GM23338 (cell line): ENCODE measurements around the gene CD8A.

ENCODE experiments used
- CREB1 ChIP-seq: fragments of 250-450 bp; sonication (Bioruptor Pico); IDR thresholded peaks from 2 replicates; pipeline ENCODE4 v1.5.0; 2020; ENCODE audit warnings: low read depth, mild to moderate bottlenecking, moderate library complexity
- EZH2phosphoT487 ChIP-seq: fragments of 200-600 bp; sonication (generic); IDR thresholded peaks from one replicate; pipeline ENCODE4 v1.8.1; 2018; ENCODE audit warnings: antibody characterized with exemption; ENCODE audit not compliant: unreplicated experiment
- POLR2AphosphoS5 ChIP-seq: IDR thresholded peaks from 2 replicates; pipeline ENCODE4 v1.6.1; 2016; ENCODE audit warnings: antibody characterized with exemption, low read depth
- STAT1 ChIP-seq: IDR thresholded peaks from one replicate; pipeline ENCODE4 v1.6.1; 2016; ENCODE audit warnings: antibody characterized with exemption; ENCODE audit not compliant: unreplicated experiment
- TF ChIP-seq, protein P1 (sequence below), 2 experiments: fragments of 200-600 bp in 1 of 2; sonication (generic) in 1 of 2; conservative IDR thresholded peaks; 2 replicates each; pipeline versions ENCODE4 v1.5.1 to v1.6.1; 2016 to 2017; ENCODE audit warnings: antibody characterized with exemption in 2 of 2, low read depth in 2 of 2, mild to moderate bottlenecking in 2 of 2, moderate library complexity in 1 of 2
- TF ChIP-seq, protein P2 (sequence below): IDR thresholded peaks from 2 replicates; pipeline ENCODE4 v1.6.1; 2016; ENCODE audit warnings: antibody characterized with exemption

DNA sequence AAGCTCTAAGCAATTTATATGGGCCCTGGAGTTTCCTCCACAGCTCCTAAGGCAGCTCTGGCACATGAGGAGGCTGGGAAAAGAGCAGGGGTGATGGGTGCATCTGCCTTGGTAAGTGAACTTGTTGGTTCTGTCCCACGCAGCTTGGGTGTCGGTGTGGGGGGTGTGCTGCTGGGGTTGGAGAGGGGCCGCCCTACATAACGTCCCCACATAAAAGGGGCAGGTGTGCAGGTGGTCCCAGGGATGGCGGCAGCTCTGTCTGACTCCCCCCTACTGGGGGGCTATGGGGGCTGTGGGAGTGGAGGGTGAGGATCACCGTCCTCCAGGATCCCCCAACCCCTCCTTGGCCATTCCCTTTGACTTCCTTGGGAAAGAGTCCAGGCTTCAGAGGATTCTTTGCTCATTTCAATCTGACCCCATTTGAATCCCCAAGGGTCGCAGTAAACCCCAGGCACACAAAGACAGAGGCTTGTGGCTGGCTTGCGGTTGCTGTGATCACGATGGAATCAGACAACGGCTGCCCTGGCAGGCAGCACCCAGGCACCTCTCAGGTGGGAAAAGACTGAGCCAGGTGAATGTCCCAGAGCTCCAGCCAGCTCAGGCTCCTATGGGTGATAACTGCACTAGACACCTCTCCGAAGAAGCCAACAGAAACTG lies 34.5 kb upstream of the CD8A start:
- TF ChIP-seq POLR2AphosphoS5 (no peak), CREB1 (CRISPR knock-in tag) (no peak), STAT1 (no peak), EZH2phosphoT487 (no peak)
- TF ChIP-seq, protein P1, sequence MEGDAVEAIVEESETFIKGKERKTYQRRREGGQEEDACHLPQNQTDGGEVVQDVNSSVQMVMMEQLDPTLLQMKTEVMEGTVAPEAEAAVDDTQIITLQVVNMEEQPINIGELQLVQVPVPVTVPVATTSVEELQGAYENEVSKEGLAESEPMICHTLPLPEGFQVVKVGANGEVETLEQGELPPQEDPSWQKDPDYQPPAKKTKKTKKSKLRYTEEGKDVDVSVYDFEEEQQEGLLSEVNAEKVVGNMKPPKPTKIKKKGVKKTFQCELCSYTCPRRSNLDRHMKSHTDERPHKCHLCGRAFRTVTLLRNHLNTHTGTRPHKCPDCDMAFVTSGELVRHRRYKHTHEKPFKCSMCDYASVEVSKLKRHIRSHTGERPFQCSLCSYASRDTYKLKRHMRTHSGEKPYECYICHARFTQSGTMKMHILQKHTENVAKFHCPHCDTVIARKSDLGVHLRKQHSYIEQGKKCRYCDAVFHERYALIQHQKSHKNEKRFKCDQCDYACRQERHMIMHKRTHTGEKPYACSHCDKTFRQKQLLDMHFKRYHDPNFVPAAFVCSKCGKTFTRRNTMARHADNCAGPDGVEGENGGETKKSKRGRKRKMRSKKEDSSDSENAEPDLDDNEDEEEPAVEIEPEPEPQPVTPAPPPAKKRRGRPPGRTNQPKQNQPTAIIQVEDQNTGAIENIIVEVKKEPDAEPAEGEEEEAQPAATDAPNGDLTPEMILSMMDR (conservative IDR thresholded peaks at IDR 0.05; ENCODE audit: low read depth in 2 of 2): no peak
- TF ChIP-seq, protein P2, sequence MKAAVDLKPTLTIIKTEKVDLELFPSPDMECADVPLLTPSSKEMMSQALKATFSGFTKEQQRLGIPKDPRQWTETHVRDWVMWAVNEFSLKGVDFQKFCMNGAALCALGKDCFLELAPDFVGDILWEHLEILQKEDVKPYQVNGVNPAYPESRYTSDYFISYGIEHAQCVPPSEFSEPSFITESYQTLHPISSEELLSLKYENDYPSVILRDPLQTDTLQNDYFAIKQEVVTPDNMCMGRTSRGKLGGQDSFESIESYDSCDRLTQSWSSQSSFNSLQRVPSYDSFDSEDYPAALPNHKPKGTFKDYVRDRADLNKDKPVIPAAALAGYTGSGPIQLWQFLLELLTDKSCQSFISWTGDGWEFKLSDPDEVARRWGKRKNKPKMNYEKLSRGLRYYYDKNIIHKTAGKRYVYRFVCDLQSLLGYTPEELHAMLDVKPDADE: no peak
